NCI-H526 (cell line): ENCODE results near the gene PPP1R9B.
A peak's percentile ranks its signal among the peaks of the same experiment; 100 is the strongest.

Source experiments
- DNase-seq, 2 experiments: peaks; one replicate each; lab custom pipeline; 2025; lab: John Stamatoyannopoulos, UW

The PPP1R9B gene

DNA sequence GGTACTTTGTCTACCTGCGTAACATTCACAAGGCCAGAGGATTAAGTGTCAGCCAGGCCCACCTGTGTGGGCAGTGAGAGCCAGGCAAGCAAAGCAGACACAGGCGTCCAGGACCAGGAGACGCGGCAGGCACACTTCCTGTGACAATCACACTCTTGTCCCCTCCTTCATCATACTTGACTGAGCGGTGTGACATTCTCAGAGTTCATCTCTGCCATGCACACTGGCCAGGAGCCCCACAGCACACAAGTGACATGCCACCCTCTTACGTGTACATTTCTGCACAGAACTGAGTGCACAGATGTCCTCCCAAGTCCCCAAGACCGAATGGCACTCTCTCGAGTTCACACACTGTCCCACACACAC is 8.7 kb downstream of the PPP1R9B start:
- DNase-seq, result no peak

DNA sequence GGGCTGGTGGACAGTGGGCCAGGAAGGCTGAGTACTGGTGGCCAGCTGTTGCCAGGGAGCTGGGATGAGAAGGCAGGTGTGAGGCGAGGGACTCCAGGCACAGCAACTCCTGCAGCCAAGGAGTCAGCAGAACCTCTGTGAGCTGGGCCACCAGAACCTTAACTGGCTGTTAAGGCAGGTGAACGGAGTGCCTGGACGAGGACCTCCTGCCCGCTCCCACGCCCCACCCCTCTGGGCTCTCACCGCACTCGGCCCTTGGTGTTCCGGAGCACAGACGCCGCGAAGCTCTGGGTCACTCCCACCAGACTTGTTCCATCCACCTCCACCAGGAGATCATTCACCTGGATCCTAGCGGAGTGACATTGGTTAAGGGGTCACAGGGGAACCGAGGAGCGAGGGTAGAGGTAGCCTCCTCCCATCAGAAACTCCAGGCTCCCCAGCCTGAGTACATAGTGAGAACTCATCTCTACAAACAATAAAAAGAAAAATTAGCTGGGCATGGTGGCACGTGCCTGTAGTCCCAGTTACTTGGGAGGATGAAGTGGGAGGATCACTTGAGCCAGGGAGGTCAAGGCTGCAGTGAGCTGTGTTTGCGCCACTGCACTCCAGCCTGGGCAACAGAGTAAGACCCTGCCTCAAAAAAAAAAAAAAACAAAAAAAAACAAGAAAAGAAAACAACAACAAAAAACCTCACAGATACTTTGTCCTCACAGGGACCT is 9.3 kb downstream of the PPP1R9B start:
- no peak for DNase-seq

DNA sequence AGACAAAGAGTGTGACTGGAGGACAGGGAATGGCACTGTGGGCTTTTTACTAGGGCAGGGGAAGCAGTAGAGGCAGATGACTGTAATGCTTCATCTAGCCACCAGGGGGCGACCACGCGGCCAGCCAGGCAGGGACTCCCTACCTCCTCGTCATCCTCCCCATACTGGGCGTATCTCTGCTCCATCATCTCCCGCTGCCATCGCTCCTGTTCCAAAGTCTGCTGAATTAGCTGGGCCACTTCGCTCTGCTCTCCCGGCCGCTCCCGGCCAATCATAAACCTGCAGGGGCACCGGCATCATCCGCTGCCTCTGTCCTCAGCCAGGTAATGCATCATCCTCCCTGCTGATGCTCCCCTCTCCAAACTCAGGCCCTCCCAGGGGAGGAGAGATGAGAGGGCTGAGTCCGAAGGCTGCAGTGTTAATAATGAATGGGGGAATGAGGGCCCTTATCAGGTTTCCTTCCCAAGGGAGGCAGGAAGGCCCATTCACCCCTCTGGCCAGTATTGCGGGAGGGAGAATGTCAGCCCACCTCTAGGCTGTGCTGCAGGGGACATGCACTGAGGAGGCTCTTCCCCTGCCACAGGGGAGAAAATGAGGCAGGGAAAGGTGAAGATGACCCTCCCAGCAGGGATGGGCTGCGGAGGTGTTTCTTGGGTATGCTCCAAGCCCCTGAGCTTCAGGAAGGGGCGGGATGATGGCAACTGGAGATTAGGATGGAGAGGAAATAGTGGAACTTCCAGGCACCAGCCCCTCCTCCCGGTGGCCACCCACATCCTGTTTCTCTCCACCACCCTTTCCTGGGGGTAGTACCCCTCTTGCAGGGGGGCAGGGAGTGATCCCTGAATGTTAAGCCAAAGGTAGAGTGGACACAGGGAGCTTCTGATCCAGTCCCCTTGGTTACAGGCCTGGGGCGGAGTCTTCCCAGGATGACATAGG is 10.3 kb downstream of the PPP1R9B start:
- DNase-seq, result peak; percentile 70 to 86

DNA sequence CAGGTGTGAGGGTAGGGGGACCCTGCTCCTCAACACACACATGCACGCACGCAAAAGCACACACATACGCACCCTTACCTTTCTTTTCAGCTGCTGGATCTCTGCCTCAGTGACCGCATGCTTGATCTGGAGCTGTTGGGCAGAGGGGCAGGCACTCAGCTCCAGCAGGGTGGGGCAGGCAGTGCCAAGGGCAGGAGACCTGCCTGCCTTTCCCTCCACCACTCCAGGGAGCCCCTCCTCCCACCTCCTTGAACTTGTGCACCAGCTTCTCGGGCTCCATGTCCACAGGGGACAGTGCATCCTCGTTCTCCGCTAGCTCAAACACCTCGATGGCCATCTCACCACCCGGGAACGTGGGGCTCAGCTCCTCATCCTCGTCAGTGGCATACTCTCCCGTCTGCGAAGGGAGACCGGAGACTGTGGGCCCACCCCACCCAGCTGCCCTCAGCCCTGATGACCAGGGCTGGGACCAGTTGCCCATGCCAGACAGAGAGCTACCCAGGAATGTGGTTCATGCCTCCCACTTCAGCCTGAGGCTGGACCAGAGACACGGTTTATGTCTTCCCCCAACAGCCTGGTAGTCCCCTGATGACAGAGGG is 11.2 kb downstream of the PPP1R9B start:
- no peak for DNase-seq

GRCh38 chr17:50137042-50137441 is 13.4 kb downstream of the PPP1R9B start:
- no peak for DNase-seq

- no peak for DNase-seq
Observed at GRCh38 chr17:50136096-50136687, 14.3 kb downstream of the PPP1R9B start.

DNA sequence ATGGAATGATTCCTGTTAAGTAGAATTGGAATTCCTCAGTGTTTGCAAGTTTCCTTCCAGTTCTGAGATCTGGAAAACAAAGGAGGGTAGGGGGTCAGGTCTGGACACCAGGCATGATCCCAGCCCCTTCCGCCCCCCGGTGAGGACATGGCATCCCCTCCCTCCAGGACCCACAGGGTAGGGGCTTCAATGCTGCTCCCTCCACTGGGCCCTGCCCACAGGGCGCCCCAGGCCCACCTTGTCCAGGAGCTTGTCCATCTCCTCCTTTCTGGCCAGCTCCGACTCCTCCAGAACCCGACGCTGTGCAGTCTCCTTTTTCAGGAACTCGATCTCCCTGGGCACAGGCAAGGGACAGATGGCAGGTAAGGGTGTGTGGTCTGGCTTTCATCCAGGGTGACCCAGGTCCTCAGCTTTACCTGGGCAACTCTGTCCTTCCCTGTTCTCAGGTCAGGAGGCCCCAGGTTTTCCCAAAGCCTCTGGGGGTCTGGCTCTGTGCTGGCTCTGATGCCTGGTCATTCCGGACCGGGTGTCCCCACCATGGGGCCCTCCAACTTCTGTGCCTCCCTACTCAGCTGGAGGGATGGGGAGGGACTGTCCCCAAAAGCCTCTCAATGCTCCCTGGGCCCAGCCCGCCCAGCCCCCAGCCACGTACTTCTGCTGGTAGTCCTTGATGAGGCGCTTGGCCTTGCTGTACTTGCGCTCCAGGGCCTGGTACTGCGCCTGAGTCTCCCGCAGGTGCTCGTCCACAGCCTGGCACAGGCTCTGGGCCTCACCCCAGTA is 15.0 kb downstream of the PPP1R9B start:
- no peak for DNase-seq

DNA sequence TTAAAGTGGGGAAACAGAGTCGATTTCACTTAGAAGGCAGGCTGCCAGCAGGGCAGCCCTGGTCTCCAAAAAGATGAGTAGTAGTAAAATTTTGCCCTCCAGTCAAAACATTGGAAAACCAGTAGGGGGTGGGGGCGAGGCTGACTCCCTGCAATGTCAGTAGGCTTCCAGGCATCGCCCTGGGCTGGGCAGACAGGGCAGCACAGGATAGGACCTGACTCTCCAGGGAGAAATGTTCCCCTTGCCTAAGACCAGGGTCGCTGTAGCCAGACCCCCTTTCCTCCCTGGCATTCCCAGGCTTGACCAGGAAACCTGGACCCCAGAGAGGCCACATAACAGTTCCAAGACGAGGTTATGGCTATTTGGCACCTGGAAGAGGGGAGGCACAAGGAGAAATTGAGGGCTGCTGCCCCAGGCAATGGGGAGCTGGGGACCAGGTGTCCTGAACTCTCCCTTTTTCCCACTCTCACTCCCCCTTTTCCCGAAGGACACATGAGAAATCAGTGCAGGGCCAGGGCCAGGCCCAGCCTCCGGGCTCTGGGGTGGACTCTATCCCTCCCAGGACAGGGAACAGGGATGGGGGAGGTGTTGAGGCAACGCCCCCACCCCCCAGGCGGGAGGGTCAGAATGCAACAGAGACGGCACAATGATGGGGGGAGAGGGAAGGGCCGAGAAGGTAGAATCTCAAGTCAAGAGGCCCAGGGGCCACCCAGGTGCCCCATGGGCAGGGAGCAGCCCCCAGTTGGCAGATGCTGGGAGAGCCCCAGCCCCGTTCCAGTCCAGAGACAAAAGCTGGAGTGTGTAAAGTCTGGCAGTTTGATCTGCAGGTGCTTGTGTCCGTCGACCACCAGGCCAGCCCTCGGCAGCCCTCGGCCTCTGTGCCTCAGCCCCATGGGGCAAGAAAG is 16.0 kb downstream of the PPP1R9B start:
- DNase-seq, result no peak

DNA sequence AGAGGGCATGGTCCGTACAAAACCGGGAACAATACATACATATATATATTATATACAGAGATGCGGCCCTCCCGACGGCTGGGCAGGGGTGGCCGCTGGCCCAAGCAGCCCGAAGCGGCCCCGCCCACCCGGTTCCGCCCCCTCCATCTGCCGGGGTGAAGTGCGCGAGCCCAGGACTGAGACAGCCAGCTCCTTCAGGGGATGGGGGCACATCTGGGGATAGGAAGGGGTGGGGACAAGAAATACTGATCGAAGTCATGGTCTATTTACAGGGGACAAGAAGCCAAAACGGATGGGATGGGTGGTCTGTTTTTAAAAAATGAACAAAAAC is 16.7 kb downstream of the PPP1R9B start:
- no peak for DNase-seq

DNA sequence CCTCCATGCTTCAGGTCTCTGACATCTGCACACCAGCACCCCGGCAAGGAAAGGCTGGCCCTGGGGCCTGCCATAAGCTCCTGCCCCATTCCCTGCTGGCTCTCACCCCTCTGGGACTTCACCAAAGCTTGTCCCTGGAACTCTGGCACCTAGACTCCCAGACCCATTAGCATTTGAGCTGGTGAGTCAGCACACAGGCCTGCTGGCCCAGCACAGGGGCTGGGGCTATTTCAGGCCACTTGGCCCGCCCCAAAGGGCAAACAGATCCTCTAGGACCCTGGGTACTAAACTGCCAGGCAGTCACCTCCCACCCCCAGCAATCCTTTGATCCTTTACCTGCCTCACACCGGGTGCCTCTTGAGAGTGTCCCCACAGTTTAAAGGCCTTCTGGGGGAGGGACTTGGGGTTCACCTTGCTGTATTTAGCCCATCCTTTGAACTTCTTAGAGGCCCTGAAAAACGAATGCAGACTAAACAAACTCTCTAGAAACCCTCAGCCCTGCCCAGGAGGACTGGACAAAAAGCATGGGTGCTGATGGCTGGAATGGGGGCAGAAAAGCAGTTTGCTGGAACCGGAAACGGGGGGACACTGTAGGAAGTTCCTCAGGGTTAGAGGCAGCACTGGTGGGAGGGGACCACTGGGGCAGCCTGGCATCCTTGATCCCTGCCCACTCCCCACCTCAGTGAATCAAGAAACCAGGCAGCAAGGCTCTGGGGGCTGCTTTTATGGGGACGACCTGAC is 17.3 kb downstream of the PPP1R9B start:
- no peak for DNase-seq

DNA sequence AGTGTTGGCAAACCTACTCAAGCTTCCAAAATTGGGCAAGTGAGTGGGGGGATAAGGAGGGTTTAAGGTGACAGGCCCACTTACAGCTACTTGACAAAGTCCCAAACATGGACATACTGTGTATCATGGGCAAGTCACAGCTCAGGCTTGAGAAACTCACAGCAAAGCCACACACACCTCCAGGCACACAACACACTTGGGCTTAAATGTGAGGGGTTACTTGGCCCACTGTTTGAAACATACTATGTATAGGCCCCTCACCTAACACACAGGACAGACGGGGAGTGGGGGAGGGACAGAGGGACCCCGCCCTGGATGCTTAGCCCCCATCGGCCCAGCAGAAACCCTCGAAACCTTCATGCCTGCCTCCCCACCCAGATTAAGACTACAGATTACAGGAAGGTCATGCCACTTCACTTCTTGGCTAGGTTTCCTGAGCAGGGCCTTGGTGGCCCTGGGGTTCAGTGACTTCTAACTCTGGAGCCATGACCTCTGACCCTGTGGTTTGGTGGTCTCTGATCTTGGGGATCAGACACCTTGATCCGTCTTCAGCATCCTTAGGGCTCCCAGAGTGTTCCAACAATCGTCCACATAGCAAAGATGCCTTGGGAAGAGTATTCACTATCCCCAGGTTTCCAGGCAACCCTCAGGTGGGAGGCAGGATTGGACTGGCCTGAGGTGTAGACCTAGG is 18.2 kb downstream of the PPP1R9B start:
- DNase-seq, result no peak

DNA sequence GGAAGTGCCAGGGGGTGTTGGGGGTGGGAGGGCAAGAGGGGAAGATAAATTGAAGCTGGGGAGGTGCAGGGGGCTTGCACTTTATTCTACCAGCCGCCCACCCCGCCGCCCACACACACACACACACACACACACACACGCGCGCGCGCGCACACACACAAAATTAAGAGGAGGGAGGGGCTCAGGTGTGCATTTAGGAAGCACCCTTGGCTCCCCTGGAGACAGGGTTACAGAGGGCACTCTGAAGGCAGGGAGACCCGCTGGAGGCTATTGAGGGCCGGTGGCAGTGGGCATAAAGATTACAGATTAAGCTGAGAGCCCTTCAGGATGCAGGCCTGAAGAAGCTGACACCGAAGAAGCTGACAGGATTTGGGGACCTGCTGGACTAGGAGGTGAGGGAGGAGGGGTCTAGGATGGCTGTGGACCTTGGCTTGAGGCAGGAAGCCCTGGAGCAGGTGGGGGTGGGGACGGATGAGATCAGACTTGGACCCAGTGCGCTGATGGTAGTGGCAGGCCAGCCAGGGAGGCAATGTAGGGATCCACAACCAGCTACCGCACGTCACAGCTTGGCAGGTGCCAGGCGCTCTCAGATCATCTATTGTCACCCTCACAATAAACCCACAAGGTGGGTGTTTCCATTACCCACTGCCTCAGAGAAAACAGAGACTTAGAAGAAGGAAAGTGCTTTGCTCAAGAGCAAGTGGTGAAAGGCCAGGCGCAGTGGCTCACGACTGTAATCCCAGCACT is 19.7 kb downstream of the PPP1R9B start:
- no peak for DNase-seq

GRCh38 chr17:50129728-50130558 is 20.5 kb downstream of the PPP1R9B start, which contains the start of gene SAMD14:
Gene SAMD14, minus strand, starts transcription at chr17:50130160. Its CDS starts 5,201 bp downstream, at chr17:50124959.
- peak in 1 of 2 experiments; percentile 70 for DNase-seq

DNA sequence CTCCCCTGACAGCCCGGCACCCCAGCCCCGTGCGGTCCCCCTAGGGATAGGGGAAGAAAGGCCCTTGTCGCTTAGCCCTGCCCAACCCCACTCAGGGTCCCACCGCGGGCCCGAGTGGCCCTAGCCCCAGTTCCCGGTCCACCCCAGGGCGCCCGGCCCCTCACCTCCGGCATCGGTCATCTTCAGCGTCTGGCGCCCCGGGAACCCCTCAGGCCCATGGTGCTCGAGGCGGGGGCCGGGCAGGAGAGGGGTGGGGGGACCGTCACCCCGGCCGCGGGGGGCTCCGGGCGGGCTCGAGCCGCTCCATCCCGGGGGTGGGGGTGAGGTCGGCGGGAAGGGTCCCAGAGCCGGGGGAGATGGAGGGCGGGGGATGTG is 21.1 kb downstream of the PPP1R9B start:
- no peak for DNase-seq

GRCh38 chr17:50128441-50129352 is 21.8 kb downstream of the PPP1R9B start:
- peak in 1 of 2 experiments; percentile 55 for DNase-seq

DNA sequence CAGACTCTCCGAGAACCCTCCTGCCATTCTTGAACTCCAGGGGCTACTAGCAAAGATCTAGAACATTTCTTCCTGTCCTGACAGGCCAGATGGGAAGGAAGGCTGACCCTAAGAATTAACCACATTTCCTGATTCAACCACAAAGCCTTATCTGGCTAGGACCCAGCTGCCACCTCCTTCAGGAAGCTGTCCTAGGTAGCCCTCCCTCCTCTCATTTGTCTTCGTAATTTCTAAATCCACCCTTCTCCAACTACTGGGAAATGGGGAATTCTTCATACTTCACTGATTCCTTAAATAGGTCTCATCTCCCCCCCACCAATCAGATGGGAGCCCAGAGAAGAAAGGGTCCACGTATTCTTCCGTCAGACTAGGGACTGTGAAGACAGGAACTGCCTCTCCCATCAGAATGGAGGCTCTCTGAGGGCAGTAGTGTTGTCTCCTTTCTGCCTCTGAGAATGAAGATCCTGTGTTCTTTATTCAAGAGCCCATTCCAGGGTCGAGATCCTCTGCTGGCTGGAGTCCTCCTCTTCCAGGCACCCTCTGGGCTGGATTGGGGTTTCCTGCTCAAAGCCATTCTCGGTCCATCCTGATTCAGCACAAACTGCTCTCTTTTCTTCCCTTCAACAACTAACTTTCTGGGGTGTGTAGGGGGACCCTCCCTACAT is 22.6 kb downstream of the PPP1R9B start:
- no peak for DNase-seq
